ENCODE measurements around the gene RNF224.

DNA sequence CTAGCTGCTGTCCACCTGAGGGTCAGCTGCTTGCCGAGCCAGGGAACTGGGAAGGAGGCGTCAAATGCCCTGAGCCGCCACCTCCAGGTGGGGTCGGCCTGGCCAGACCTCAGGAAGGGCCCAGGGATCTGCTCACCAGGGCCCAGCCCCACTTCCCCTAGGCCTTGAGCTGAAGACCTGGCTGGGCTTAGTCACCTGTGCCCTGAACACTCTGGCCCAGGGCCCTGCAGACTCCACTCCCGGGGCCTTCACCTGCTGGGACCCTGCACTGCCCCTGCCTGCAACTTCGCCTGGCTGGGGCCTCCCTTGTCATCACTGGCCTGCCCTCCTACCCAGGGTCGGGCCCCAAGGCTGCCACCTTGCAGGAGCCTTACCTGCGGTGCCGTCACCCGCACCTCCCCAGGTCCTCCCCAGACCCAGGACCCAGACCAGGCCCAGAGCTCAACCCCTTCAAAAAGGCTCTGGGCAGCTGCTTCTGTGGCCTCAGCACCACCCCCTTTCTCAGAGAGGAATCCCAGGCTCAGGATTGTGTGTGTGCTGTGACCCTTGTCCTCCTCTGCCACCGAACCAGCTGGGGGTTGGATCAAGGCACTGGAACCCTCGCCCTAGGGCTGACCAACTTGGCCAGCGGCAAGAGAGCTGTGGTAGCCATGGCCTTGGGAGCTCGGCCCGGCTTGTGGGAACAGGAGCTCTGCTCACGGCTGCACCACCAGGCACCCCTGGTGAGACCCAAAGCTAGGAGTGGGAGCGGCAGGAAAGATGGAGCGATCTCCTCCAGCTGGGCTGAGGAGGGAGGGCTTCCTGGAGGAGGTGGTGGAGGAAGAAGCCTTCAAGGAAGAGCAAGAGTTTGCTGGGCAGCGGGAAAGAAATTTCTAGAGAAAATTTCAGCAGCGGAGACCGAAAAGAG lies 26.7 kb downstream of the RNF224 start:
- TF ChIP-seq CTCF (IDR thresholded peaks at IDR 0.05) (no peak), POLR2A (IDR thresholded peaks at IDR 0.05) (no peak)
